T-helper 1 cell treated with Interleukin-12 subunit alpha and Interleukin-12 subunit beta and Interleukin-4 antibody, amounts not matched to agents 30 μg/mL and 1 μg/mL, for 36 hours (primary cell): ENCODE data around the gene PADI3.

Source experiments
- H3K27ac Mint-ChIP-seq: one replicate; pipeline ENCODE4 v1.8.0; 2021; ENCODE audit warnings: mild to moderate bottlenecking, mixed read lengths
- H3K27me3 Mint-ChIP-seq: one replicate; pipeline ENCODE4 v1.8.0; 2021; ENCODE audit warnings: low read depth, mixed read lengths
- H3K36me3 Mint-ChIP-seq: one replicate; pipeline ENCODE4 v1.8.0; 2021; ENCODE audit warnings: low read depth, mixed read lengths
- H3K4me1 Mint-ChIP-seq: one replicate; pipeline ENCODE4 v1.8.0; 2021; ENCODE audit warnings: low read depth, mixed read lengths
- H3K4me3 Mint-ChIP-seq: one replicate; pipeline ENCODE4 v1.8.0; 2021; ENCODE audit warnings: mild to moderate bottlenecking, moderate library complexity, mixed read lengths
- H3K9me3 Mint-ChIP-seq: one replicate; pipeline ENCODE4 v1.8.0; 2021; ENCODE audit warnings: mixed read lengths

The PADI3 gene

DNA sequence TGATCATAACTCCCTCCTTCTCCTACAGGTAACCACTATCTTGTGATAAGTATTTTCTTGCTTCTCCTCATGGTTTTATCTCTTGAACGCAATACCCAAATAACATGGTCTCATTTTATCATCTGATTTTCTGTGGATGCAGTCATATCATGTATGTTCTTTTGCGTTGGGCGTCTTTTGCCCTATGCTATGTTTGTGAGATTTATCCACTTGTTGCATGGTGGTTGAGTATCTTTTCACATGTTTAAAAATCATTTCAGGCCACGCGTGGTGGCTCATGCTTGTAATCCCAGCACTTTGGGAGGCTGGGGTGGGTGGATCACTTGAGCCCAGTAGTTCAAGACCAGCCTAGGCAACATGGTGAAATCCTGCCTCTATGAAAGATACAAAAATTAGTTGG is 15.6 kb downstream of the PADI3 start:
- Mint-ChIP-seq H3K27ac (no peak overlapping the region), H3K27me3 (peaks cover 10% of the 10 kb centered on the region), H3K4me3 (no peak overlapping the region), H3K9me3 (no peaks in the 10 kb centered on the region), H3K36me3 (no peaks in the 10 kb centered on the region), H3K4me1 (no peaks in the 10 kb centered on the region)

DNA sequence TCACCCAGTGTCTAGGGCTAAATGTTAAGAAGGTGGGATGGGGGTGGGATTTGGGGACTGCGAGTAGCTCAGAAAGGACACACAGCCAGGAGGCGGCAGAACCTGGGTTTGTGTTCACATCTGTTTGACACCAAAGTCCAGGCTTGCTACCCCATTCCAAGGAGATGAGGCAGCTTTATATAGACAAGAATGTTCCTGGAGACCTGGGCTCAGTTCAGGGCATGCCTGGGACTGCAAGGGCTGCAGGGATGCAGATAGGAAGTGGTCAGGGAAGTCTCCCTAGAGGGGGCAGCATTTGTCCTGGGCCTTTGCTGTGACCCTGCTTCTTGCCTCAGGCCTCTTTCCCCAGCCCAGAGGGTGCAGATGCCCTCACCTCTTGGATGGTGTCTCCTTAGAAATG is 16.3 kb downstream of the PADI3 start:
- H3K27me3 Mint-ChIP-seq: peaks cover 10% of the 10 kb centered on the region
- H3K36me3 Mint-ChIP-seq: no peaks in the 10 kb centered on the region
- no peak overlapping the region for H3K27ac Mint-ChIP-seq
- H3K4me3 Mint-ChIP-seq: no peak overlapping the region
- H3K9me3 Mint-ChIP-seq: no peaks in the 10 kb centered on the region
- H3K4me1 Mint-ChIP-seq: no peaks in the 10 kb centered on the region

DNA sequence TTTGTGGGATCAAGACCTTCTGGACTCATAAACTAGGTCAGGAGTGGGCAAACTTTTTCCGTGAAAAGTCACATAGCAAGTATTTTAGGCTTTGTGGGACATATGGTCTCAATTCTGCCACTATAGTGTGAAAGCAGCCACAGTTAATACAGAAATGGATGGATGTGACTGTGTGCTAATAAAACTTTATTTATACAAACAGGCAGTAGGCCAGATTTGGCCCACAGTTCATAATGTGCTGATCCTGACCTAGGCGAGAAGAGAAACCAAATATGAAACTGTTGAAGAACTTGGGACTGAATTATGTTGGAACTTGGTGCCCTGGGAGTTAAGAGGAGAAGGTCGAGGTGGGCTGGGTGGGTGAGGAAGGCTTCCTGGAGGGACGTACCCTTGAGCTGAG is 17.1 kb downstream of the PADI3 start:
- Mint-ChIP-seq H3K9me3 (no peaks in the 10 kb centered on the region), H3K4me3 (no peak overlapping the region)

DNA sequence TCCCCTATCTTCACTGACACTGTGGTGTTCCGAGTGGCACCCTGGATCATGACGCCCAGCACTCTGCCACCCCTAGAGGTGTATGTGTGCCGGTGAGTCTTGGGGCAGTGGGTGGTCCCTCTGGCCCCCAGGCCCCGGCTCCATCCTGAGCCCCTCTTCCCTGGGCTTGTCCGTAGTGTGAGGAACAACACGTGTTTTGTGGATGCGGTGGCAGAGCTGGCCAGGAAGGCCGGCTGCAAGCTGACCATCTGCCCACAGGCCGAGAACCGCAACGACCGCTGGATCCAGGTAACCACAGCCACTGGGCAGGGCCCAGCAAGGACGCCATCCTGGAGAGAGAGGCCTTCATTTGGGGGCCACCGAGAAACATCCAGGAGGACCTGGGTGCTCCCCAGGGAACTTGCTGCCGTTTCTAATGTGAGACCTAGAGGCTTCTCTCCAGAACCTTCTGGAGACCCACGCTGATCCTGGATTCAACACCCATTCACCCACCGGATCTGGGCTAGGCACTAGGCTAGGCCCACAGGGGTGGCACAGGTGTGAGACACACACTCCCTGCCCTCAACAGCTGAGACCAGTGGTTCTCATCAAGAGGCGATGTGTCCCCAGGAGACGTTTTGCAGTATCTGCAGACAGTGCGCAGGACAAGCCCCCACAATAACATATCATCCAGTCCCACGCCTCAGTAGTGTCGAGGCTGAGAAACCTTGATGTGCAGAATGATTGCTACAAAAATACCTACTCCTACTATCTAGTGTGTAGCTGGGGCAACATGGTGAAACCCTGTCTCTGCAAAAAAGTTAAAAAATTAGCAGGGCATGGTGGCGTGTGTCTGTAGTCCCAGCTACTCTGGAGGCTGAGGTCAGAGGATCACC is 22.2 kb downstream of the PADI3 start:
- H3K27me3 Mint-ChIP-seq: no peaks in the 10 kb centered on the region
- H3K9me3 Mint-ChIP-seq: no peaks in the 10 kb centered on the region
- H3K4me3 Mint-ChIP-seq: no peak overlapping the region
- no peaks in the 10 kb centered on the region for H3K36me3 Mint-ChIP-seq
- no peaks in the 10 kb centered on the region for H3K4me1 Mint-ChIP-seq
- H3K27ac Mint-ChIP-seq: no peak overlapping the region

More for the DNA sequence above, 17.1 kb downstream of the PADI3 start:
- peaks cover 10% of the 10 kb centered on the region for H3K27me3 Mint-ChIP-seq
- H3K27ac Mint-ChIP-seq: no peak overlapping the region
- H3K4me1 Mint-ChIP-seq: no peaks in the 10 kb centered on the region
- H3K36me3 Mint-ChIP-seq: no peaks in the 10 kb centered on the region

DNA sequence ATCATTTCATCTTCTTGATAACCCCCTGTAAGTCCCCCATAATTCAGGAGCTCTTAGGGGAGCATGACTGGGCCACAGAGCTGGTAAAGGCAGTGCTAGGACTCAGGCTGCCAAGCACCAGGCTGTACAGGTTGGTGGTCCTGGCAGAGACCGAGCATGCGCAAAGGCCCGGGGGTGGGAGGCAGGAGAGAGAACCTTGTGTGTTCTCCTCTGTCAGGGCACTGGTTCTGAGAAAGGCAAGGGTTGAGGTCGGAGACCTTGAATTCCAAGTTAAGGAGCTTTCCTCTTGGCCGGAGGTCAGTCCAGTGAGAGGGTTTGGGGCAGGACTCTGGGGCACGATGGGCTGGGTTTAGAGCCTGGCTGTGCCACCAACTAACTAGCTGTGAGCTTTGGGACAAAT is 23.2 kb downstream of the PADI3 start:
- Mint-ChIP-seq H3K4me1 (no peaks in the 10 kb centered on the region), H3K36me3 (no peaks in the 10 kb centered on the region), H3K9me3 (no peaks in the 10 kb centered on the region), H3K4me3 (no peak overlapping the region), H3K27me3 (no peaks in the 10 kb centered on the region), H3K27ac (no peak overlapping the region)

DNA sequence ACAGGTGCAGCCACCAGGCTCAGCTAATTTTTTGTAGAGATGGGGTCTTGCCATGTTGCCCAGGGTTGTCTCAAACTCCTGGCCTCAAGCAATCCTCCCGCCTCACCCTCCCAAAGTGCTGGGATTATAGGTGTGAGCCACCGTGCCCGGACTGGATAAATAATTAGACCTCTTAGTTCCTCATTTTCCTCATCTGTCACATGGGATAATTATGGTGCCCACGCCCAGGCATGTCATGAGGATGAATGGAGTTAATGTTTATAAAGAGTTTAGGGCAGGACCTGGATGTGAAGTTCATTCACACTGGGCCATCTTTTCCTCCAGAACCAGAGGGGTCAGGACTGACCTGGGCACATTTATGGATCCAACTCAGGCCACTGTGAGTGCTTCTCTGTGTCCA is 23.7 kb downstream of the PADI3 start:
- no peak overlapping the region for H3K27ac Mint-ChIP-seq
- no peak overlapping the region for H3K4me3 Mint-ChIP-seq
- no peaks in the 10 kb centered on the region for H3K27me3 Mint-ChIP-seq
- H3K36me3 Mint-ChIP-seq: no peaks in the 10 kb centered on the region
- H3K4me1 Mint-ChIP-seq: no peaks in the 10 kb centered on the region
- no peaks in the 10 kb centered on the region for H3K9me3 Mint-ChIP-seq

DNA sequence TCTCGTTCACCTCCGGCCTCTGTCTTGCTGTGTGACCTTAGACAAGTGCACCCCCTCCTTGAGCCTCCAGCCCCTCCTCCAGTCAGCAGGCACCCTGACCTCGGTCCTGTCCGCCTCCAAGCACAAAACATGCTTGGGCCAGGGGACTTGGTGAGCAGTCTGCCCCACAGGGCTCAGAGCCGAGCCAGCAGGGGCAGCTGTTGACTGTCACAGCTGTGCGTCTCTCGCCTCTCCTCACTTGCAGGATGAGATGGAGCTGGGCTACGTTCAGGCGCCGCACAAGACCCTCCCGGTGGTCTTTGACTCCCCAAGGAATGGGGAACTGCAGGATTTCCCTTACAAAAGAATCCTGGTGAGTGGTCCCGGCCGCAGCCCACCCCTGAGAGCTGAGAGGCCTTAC is 24.2 kb downstream of the PADI3 start:
- H3K36me3 Mint-ChIP-seq: no peaks in the 10 kb centered on the region
- H3K4me1 Mint-ChIP-seq: no peaks in the 10 kb centered on the region
- H3K4me3 Mint-ChIP-seq: no peak overlapping the region
- no peaks in the 10 kb centered on the region for H3K9me3 Mint-ChIP-seq
- no peaks in the 10 kb centered on the region for H3K27me3 Mint-ChIP-seq
- no peak overlapping the region for H3K27ac Mint-ChIP-seq

DNA sequence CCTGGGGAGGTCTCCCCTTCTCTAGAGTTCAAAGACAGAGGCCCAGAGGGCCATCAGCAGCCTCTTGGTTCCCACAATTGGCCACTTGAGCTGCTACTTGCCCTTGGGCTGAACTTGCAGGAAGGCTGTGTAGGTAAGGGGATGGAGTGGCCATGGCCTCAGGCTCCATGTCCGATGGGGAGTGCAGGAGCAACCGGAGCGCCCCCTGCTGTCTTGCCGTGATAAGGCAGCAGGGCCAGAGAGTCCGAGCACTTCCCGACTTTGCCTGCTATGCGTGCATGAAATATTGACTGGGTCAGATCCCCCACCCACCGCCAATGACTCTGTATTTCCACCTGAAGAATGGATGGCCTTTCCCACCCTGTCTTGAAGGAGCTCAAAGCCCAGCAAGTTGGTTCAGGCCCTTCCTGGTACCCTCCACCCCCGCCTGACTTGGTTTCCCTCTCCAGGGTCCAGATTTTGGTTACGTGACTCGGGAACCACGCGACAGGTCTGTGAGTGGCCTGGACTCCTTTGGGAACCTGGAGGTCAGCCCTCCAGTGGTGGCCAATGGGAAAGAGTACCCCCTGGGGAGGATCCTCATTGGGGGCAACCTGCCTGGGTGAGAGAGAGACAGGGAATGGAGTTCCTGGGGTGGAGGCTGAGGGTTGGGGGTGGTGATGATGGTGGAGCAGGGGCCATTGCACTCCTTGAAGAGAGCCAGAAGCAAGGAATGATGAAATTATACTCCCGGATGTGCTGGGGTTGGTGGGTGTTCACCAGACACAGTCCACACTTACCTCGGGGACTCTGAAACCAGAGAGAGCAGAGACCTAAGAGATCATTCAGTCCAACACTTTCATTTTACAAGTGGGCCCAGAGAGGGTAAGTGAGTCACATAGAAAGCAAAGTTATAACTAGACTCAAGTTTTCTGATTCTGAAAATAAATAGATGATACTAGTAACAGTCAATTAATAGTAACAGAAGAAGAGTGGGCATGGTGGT is 25.6 kb downstream of the PADI3 start:
- Mint-ChIP-seq H3K4me3 (no peak overlapping the region), H3K9me3 (no peaks in the 10 kb centered on the region), H3K4me1 (no peaks in the 10 kb centered on the region), H3K27ac (no peak overlapping the region), H3K27me3 (no peaks in the 10 kb centered on the region), H3K36me3 (no peaks in the 10 kb centered on the region)

DNA sequence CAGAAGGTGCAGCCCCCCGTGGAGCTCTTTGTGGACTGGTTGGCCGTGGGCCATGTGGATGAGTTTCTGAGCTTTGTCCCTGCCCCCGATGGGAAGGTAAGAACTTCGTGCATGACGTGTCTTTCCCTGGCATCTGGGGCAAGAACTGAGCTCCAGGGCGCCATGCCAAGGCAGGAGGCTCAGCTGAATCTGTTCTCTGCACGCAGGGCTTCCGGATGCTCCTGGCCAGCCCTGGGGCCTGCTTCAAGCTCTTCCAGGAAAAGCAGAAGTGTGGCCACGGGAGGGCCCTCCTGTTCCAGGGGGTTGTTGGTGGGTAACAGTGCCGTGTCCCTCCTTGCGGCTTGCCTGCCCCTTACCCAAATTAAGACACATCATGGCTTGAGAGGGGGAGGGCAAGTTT is 27.7 kb downstream of the PADI3 start:
- Mint-ChIP-seq H3K36me3 (no peaks in the 10 kb centered on the region), H3K27ac (no peak overlapping the region), H3K4me3 (no peak overlapping the region), H3K4me1 (no peaks in the 10 kb centered on the region), H3K27me3 (no peaks in the 10 kb centered on the region), H3K9me3 (no peaks in the 10 kb centered on the region)

DNA sequence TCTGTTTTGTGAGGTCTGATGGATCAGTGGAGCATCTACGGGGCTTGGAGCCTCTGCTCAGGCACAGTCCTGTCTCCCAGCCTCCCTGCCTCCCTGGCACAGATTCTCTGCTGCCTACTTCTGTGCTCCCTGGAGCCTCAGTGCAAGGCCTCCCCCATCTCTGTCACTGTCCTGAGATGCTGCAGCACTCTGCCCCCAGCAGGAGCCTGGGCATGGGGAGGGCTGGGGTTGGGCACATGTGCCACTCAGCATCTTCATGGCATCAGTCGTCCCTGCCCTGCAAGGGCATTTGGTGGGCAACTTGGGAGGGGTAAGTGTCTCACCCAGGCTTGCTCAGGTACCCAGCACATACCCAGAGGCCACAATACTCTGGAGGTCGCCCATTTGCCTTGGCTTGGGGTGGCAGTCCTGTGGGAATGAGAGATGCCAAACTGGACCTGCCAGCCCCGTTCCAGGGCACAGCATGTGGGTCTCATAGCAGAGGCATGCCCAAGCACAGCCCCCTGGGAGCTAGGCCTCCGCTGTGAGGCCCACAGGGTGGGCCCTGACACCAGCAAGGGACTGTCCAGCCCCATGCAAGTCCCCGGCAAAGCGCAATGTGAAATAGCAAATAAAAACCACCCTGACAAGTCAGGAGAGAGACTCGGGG is 28.7 kb downstream of the PADI3 start:
- H3K9me3 Mint-ChIP-seq: no peaks in the 10 kb centered on the region
- H3K27ac Mint-ChIP-seq: no peak overlapping the region
- H3K27me3 Mint-ChIP-seq: peaks cover 9% of the 10 kb centered on the region
- H3K36me3 Mint-ChIP-seq: no peaks in the 10 kb centered on the region
- H3K4me3 Mint-ChIP-seq: no peak overlapping the region
- H3K4me1 Mint-ChIP-seq: peaks cover 2% of the 10 kb centered on the region

DNA sequence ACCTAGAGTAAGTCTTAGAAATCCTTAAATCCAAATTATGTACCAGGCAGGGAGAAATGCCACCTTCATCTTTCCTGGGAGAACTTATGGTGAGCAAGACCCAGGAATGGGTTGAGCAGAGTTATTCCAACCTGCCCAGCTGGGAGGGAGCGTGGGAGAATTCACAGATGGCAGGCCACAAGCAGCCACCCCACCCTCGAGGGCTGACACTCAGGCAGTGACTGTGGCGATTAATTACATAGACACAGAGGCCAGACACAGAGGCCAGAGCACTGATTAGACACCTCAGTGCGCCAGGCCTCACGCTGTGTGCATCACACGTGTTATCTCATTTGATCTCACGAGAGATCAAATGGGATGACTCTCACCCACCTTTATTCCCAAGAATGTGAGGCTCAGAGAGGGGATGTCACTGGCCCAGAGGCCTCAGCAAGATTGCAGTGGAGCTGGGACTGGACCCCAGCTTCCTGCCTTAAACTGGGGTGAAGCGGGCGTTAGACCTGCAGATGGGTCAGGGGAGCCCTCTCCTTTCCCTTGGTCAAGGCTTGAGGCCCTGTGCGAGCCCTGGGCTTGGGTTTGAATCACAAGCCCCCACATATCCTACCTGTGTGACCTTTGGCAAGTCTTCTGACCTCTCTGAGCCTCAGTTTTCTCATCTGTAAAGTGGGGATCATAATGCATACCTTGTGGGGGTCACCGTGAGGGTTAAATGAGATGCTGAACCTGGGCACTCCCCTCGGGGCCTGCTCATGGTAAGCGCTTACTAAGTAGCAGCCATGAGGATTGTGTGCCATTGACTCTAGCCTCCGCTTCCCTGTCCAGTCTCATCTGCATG is 30.3 kb downstream of the PADI3 start:
- Mint-ChIP-seq H3K27me3 (peaks cover 9% of the 10 kb centered on the region), H3K4me3 (no peak overlapping the region), H3K9me3 (no peaks in the 10 kb centered on the region), H3K4me1 (peaks cover 2% of the 10 kb centered on the region), H3K36me3 (no peaks in the 10 kb centered on the region), H3K27ac (no peak overlapping the region)

DNA sequence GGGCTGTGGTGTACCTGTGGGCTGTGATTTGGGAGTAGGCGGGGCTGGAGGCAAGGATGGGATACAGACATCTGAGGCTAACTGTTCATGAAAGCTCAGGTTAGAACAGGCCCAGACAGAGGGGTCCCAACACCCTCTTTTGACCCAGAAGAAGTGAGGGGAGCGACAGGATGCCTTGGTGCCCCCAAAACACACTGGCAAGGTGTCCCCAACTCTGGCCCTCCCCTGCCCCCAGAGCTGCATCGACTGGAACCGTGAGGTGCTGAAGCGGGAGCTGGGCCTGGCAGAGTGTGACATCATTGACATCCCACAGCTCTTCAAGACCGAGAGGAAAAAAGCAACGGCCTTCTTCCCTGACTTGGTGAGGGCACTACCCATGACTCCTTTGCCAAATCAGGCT is 31.5 kb downstream of the PADI3 start:
- no peaks in the 10 kb centered on the region for H3K36me3 Mint-ChIP-seq
- no peaks in the 10 kb centered on the region for H3K9me3 Mint-ChIP-seq
- no peak overlapping the region for H3K4me3 Mint-ChIP-seq
- peaks cover 9% of the 10 kb centered on the region for H3K27me3 Mint-ChIP-seq
- H3K27ac Mint-ChIP-seq: no peak overlapping the region
- H3K4me1 Mint-ChIP-seq: peaks cover 2% of the 10 kb centered on the region

DNA sequence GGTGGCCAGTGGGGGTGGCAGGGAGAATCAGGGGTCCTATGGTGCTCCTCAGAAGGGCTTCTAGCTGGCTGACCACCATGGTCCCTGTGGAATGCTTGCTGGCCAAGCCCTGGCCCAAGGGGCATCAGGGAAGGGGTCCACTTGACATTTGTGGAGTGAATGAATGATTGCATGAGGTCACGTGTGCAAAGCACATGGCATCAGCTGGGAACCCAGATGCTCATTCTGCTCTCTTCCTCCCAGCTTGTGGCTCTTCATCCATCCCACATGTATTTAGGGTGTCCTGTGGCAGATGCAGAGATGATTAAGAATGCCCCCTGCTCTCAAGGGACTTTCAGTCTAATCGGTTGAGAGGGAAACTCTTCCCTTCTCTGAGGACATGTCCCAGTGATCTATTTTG is 32.0 kb downstream of the PADI3 start:
- Mint-ChIP-seq H3K9me3 (no peaks in the 10 kb centered on the region), H3K4me1 (peaks cover 2% of the 10 kb centered on the region), H3K27ac (no peak overlapping the region), H3K36me3 (no peaks in the 10 kb centered on the region), H3K27me3 (peaks cover 9% of the 10 kb centered on the region), H3K4me3 (no peak overlapping the region)

DNA sequence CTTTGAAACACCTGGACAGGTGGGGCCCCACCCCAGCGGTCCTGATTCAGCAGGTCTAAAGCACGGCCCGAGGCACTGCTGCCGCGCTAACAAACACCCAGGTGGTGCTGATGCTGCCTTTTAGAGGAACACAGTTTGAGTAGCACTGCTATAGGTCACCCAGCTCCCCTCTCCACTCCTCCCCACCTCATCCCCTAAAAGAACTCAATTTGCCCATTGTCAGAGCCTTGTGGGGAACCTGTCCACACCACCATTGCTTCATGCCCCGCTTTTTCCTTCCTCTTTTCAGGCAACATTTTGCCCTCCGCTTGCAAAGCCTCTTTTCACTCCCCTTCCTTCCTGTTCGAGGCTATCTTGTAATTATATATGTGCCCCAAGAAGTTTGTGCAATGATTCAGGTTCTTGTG is 32.9 kb downstream of the PADI3 start:
- peaks cover 2% of the 10 kb centered on the region for H3K4me1 Mint-ChIP-seq
- no peak overlapping the region for H3K27ac Mint-ChIP-seq
- peaks cover 9% of the 10 kb centered on the region for H3K27me3 Mint-ChIP-seq
- H3K9me3 Mint-ChIP-seq: no peaks in the 10 kb centered on the region
- no peaks in the 10 kb centered on the region for H3K36me3 Mint-ChIP-seq
- H3K4me3 Mint-ChIP-seq: no peak overlapping the region
